Peyer's patch (tissue), 4 donors: ENCODE results near the gene GUCY1A2. TPM values are rescaled to one million over a fixed set of nuclear protein-coding genes. Genes with fewer than 3 reads are reported as not detected.

Source experiments
- DNase-seq, 3 donors: peaks; one replicate each; pipeline ENCODE4 v3.0.0-alpha.2; 2017 to 2019
- H3K27ac ChIP-seq, 4 donors: fragments of 200-600 bp; sonication (generic); one replicate each; pipeline ENCODE4 v1.5.1; 2016 to 2019
- H3K27me3 ChIP-seq, 2 donors: fragments of 200-600 bp; sonication (generic); one replicate each; pipeline ENCODE4 v1.5.1; 2019
- H3K36me3 ChIP-seq, 3 donors: fragments of 200-600 bp; sonication (generic); one replicate each; pipeline ENCODE4 v1.5.1; 2016 to 2019
- H3K4me1 ChIP-seq, 4 donors: fragments of 200-600 bp; sonication (generic); one replicate each; pipeline ENCODE4 v1.5.1; 2016 to 2019
- H3K4me3 ChIP-seq, 4 donors: fragments of 200-600 bp; sonication (generic); 1 replicate in 3 of 4; 2 replicates in 1 of 4; pipeline ENCODE4 v1.5.1; 2016 to 2019; ENCODE audit warnings: mild to moderate bottlenecking in 1 of 4
- H3K9me3 ChIP-seq, 4 donors: fragments of 200-600 bp; sonication (generic); one replicate each; pipeline ENCODE4 v1.5.1; 2016 to 2019; ENCODE audit warnings: mild to moderate bottlenecking in 1 of 4
- CTCF ChIP-seq, 6 experiments: fragments of 450-650 bp in 4 of 6; fragments of 200-600 bp in 2 of 6; sonication (generic) in 1 of 6; IDR thresholded peaks; one replicate each; pipeline ENCODE4 v1.5.1; 2017 to 2019; ENCODE audit warnings: antibody characterized with exemption in 6 of 6, mild to moderate bottlenecking in 3 of 6, moderate library complexity in 1 of 6
- POLR2A ChIP-seq, 2 donors: fragments of 450-650 bp; IDR thresholded peaks; one replicate each; pipeline ENCODE4 v1.5.1; 2017; ENCODE audit warnings: antibody characterized with exemption in 2 of 2, mild to moderate bottlenecking in 2 of 2, moderate library complexity in 2 of 2
- total RNA-seq, 4 donors: library from RNA; depleted of rRNA; stranded (reverse); fragments of >200 nt; gene quantifications; one replicate each; pipeline ENCODE4 v1.1.0, GENCODE V29; 2016

GUCY1A2 gene
- total RNA-seq, 4 donors from 2014 or later: 0.53 to 0.95 (median 0.75) TPM

GRCh38 chr11:106627694-106628093 lies 390.6 kb downstream of the GUCY1A2 start:
- H3K36me3 ChIP-seq: no peaks in the 10 kb centered on the region
- TF ChIP-seq POLR2A (IDR thresholded peaks at IDR 0.05): no peak
- TF ChIP-seq CTCF (IDR thresholded peaks at IDR 0.05): no peak
- no peak overlapping the region for H3K27ac ChIP-seq
- DNase-seq: no peak
- H3K4me1 ChIP-seq: no peaks in the 10 kb centered on the region
- no peaks in the 10 kb centered on the region for H3K9me3 ChIP-seq
- no peak overlapping the region for H3K4me3 ChIP-seq
- H3K27me3 ChIP-seq: no peaks in the 10 kb centered on the region

- Histone ChIP-seq H3K27me3 (no peaks in the 10 kb centered on the region), H3K27ac (no peak overlapping the region), H3K9me3 (no peaks in the 10 kb centered on the region), H3K4me3 (no peak overlapping the region), H3K36me3 (no peaks in the 10 kb centered on the region), H3K4me1 (no peaks in the 10 kb centered on the region)
- no peak for DNase-seq
- TF ChIP-seq POLR2A (IDR thresholded peaks at IDR 0.05): no peak
- TF ChIP-seq CTCF (IDR thresholded peaks at IDR 0.05): no peak
Observed at GRCh38 chr11:106625566-106625965, 392.7 kb downstream of the GUCY1A2 start.

GRCh38 chr11:106624377-106624776 lies 393.9 kb downstream of the GUCY1A2 start:
- no peak overlapping the region for H3K4me3 ChIP-seq
- no peaks in the 10 kb centered on the region for H3K4me1 ChIP-seq
- TF ChIP-seq POLR2A (IDR thresholded peaks at IDR 0.05): no peak
- TF ChIP-seq CTCF (IDR thresholded peaks at IDR 0.05): no peak
- H3K36me3 ChIP-seq: no peaks in the 10 kb centered on the region
- DNase-seq: no peak
- H3K27me3 ChIP-seq: no peaks in the 10 kb centered on the region
- no peaks in the 10 kb centered on the region for H3K9me3 ChIP-seq
- no peak overlapping the region for H3K27ac ChIP-seq
